ENCODE results near the gene COL19A1. TPM values are rescaled to one million over a fixed set of nuclear protein-coding genes. Genes with fewer than 3 reads are reported as not detected.

COL19A1 gene
- total and polyA plus RNA-seq, 2 of the 13 experiments (the other 11 are each of a cell fraction or from before 2014, with no cell fraction given): not detected

DNA sequence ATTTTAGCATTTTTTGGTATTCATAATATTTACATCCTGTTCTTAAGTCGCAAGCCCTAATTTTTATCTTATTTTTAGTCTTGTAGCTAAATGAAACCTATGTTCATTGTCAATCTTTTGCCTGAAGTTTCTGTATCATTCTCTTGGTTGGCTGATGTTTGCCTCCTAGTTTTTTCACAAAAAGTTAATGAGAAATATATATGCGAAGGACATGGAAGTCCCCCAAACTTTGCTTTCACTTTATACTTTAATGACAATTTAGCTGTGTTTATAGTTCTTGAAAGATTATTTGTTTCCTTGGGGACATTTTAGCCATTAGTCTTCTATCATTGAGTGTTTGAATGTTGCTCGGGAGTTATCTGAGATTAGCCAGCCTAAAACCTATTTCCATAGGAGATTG, 118.2 kb downstream of the COL19A1 start:
- intact Hi-C loops (cut with micrococcal nuclease; ENCODE audit: unreplicated experiment): no loop called here
- H3K9ac ChIP-seq (ENCODE audit: insufficient read depth, low read depth, low read length): no peak overlapping the region
- H3K4me1 ChIP-seq (ENCODE audit: insufficient read depth, low read length): no peaks in the 10 kb centered on the region
- no peak overlapping the region for H3K27ac ChIP-seq (ENCODE audit: extremely low read length, insufficient read depth, low read length)
- 1% methylated on average over 3 of the region's 3 CpGs for WGBS (ENCODE audit: low lambda C conversion rate)
- no peak overlapping the region for H3K4me3 ChIP-seq (replicated peaks in 1 of 3; ENCODE audit: insufficient read depth in 1 of 3, low read depth in 2 of 3, low read length in 3 of 3)
- in situ Hi-C loops (cut with HindIII; ENCODE audit: extremely low pct_ligation_motif_present, low pct_unique_long_range_greater_than_20kb): no loop called here
- H3K4me2 ChIP-seq (ENCODE audit: low read depth, low read length): no peak overlapping the region
- no peaks in the 10 kb centered on the region for H3K27me3 ChIP-seq (ENCODE audit: control insufficient read depth in 1 of 2, insufficient read depth in 2 of 2, low read length in 2 of 2)
- FAIRE-seq (no peak), DNase-seq (ENCODE audit: low spot score) (no peak), ATAC-seq (no peak)
- H2AFZ ChIP-seq (ENCODE audit: low read length): no peak overlapping the region
- BruUV-seq (replicated peaks): no TSS peak
- H3K36me3 ChIP-seq (replicated peaks in 1 of 2; ENCODE audit: control insufficient read depth in 1 of 2, insufficient read depth in 2 of 2, low read length in 2 of 2): no peaks in the 10 kb centered on the region
- H3K79me2 ChIP-seq (ENCODE audit: insufficient read depth, low read length): no peaks in the 10 kb centered on the region
- H4K20me1 ChIP-seq (ENCODE audit: insufficient read depth, low read length): no peaks in the 10 kb centered on the region
- ChIA-PET CTCF (ENCODE audit: low intra/inter-chr PET ratio, low total read pairs) (no interaction called here), POLR2A (no interaction called here)
- H3K9me3 ChIP-seq (ENCODE audit: low read length): no peaks in the 10 kb centered on the region
- TF ChIP-seq ATF1 (CRISPR knock-in tag; IDR thresholded peaks at IDR 0.05) (no peak), MEF2D (CRISPR knock-in tag; IDR thresholded peaks at IDR 0.05) (no peak), DPF2 (CRISPR knock-in tag; IDR thresholded peaks at IDR 0.05; ENCODE audit: borderline replicate concordance, low read depth) (no peak), RBM22 (optimal IDR thresholded peaks at IDR 0.05; ENCODE audit: low read length) (no peak), CBX2 (IDR thresholded peaks at IDR 0.05; ENCODE audit: low read depth, low read length) (no peak), CBX2 (CRISPR knock-in tag; IDR thresholded peaks at IDR 0.05; ENCODE audit: low read depth) (no peak)

DNA sequence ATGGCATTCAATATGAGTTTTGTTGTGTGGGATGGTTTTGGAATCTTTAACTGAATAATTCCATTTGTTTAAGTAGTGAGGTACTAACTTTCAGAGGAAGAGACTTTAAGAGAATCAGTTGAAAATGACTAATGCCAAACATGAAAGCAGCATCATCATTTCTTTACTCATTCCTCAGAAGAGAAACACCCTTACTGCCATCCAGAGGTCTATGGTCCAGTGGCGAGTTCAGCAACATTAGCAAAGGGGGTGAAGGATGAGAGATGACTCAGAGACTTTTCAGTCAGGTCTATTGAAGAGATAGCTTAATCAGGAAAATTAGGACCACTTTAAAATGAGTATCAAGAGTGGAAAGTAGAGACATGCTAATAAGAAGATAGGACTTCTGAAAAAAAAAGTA, 118.8 kb downstream of the COL19A1 start:
- no peak for ATAC-seq
- in situ Hi-C loops (cut with HindIII; ENCODE audit: extremely low pct_ligation_motif_present, low pct_unique_long_range_greater_than_20kb) (no loop called here), intact Hi-C loops (cut with micrococcal nuclease; ENCODE audit: unreplicated experiment) (no loop called here)
- H3K27ac ChIP-seq (ENCODE audit: extremely low read length, insufficient read depth, low read length): no peak overlapping the region
- no peaks in the 10 kb centered on the region for H3K9me3 ChIP-seq (ENCODE audit: low read length)
- BruUV-seq (replicated peaks): no TSS peak
- no peak for DNase-seq (ENCODE audit: low spot score)
- H3K4me3 ChIP-seq (replicated peaks in 1 of 3; ENCODE audit: insufficient read depth in 1 of 3, low read depth in 2 of 3, low read length in 3 of 3): no peak overlapping the region
- 0% methylated on average over 1 of the region's 1 CpG for WGBS (ENCODE audit: low lambda C conversion rate)
- no peaks in the 10 kb centered on the region for H3K79me2 ChIP-seq (ENCODE audit: insufficient read depth, low read length)
- H3K9ac ChIP-seq (ENCODE audit: insufficient read depth, low read depth, low read length): no peak overlapping the region
- POLR2A ChIA-PET: no interaction called here
- no peaks in the 10 kb centered on the region for H3K36me3 ChIP-seq (replicated peaks in 1 of 2; ENCODE audit: control insufficient read depth in 1 of 2, insufficient read depth in 2 of 2, low read length in 2 of 2)
- CTCF ChIA-PET (ENCODE audit: low intra/inter-chr PET ratio, low total read pairs): no interaction called here
- H3K4me1 ChIP-seq (ENCODE audit: insufficient read depth, low read length): no peaks in the 10 kb centered on the region
- no peak overlapping the region for H2AFZ ChIP-seq (ENCODE audit: low read length)
- FAIRE-seq: no peak
- no peaks in the 10 kb centered on the region for H3K27me3 ChIP-seq (ENCODE audit: control insufficient read depth in 1 of 2, insufficient read depth in 2 of 2, low read length in 2 of 2)
- no peak for TF ChIP-seq ARHGAP35 (CRISPR knock-in tag; IDR thresholded peaks at IDR 0.05; ENCODE audit: borderline replicate concordance)
- no peak for TF ChIP-seq ZNF672 (CRISPR knock-in tag; IDR thresholded peaks at IDR 0.05)
- no peak for TF ChIP-seq NFATC3 (CRISPR knock-in tag; IDR thresholded peaks at IDR 0.05)
- no peak for TF ChIP-seq ZNF30 (CRISPR knock-in tag; IDR thresholded peaks at IDR 0.05)
- no peak for TF ChIP-seq RXRB (CRISPR knock-in tag; IDR thresholded peaks at IDR 0.05; ENCODE audit: borderline replicate concordance)
- H3K4me2 ChIP-seq (ENCODE audit: low read depth, low read length): no peak overlapping the region
- H4K20me1 ChIP-seq (ENCODE audit: insufficient read depth, low read length): no peaks in the 10 kb centered on the region
